ENCODE data around the gene GJB3.

DNA sequence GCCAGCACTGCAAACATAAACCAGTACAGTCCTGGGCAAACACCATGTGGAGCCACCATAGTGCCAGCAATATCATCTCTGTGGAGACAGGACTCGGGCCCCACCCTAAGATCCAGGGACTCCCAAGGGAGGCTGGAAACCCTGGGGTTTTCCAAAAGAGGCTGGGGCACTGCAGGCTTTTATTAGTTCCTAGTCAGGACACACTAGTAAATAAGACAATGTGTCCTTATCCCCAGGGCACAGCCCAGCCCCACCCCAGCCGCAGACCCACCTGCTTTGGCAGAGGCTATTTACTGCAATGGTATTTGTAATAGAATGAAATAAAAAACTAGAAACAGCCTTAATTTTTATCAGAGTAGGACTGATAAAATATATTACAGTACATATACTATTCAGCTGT lies 486 bp upstream of the GJB3 start:
- TF ChIP-seq ZNF558 (CRISPR knock-in tag; IDR thresholded peaks at IDR 0.05; ENCODE audit: borderline replicate concordance) (no peak), TBP (CRISPR knock-in tag; IDR thresholded peaks at IDR 0.05) (no peak), CHD4 (IDR thresholded peaks at IDR 0.05; ENCODE audit: borderline replicate concordance, low read length) (no peak), ZNF549 (CRISPR knock-in tag; IDR thresholded peaks at IDR 0.05) (no peak), MXI1 (IDR thresholded peaks at IDR 0.05; ENCODE audit: borderline replicate concordance, low read depth, low read length) (no peak), RNF2 (conservative IDR thresholded peaks at IDR 0.05; ENCODE audit: low read depth) (no peak), EZH2 (conservative IDR thresholded peaks at IDR 0.05; ENCODE audit: low read depth, low read length) (no peak), HDAC2 (CRISPR knock-in tag; IDR thresholded peaks at IDR 0.05) (no peak), PRPF4 (IDR thresholded peaks at IDR 0.05; ENCODE audit: low read depth, low read length, poor library complexity, severe bottlenecking) (no peak), EP300 (IDR thresholded peaks at IDR 0.05; ENCODE audit: low read depth in 2 of 2, low read length in 2 of 2) (no peak), EP300 (CRISPR knock-in tag; IDR thresholded peaks at IDR 0.05; ENCODE audit: borderline replicate concordance) (no peak)
- TF ChIP-seq, protein P1, sequence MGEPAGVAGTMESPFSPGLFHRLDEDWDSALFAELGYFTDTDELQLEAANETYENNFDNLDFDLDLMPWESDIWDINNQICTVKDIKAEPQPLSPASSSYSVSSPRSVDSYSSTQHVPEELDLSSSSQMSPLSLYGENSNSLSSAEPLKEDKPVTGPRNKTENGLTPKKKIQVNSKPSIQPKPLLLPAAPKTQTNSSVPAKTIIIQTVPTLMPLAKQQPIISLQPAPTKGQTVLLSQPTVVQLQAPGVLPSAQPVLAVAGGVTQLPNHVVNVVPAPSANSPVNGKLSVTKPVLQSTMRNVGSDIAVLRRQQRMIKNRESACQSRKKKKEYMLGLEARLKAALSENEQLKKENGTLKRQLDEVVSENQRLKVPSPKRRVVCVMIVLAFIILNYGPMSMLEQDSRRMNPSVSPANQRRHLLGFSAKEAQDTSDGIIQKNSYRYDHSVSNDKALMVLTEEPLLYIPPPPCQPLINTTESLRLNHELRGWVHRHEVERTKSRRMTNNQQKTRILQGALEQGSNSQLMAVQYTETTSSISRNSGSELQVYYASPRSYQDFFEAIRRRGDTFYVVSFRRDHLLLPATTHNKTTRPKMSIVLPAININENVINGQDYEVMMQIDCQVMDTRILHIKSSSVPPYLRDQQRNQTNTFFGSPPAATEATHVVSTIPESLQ (CRISPR knock-in tag; conservative IDR thresholded peaks at IDR 0.05): no peak
- TF ChIP-seq, protein P2, sequence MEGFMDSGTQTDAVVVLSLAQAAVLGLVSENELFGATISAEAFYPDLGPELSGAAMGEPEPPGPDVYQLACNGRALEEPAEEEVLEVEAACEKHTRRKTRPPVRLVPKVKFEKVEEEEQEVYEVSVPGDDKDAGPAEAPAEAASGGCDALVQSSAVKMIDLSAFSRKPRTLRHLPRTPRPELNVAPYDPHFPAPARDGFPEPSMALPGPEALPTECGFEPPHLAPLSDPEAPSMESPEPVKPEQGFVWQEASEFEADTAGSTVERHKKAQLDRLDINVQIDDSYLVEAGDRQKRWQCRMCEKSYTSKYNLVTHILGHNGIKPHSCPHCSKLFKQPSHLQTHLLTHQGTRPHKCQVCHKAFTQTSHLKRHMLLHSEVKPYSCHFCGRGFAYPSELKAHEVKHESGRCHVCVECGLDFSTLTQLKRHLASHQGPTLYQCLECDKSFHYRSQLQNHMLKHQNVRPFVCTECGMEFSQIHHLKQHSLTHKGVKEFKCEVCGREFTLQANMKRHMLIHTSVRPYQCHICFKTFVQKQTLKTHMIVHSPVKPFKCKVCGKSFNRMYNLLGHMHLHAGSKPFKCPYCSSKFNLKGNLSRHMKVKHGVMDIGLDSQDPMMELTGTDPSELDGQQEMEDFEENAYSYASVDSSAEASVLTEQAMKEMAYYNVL (CRISPR knock-in tag; IDR thresholded peaks at IDR 0.05; ENCODE audit: borderline replicate concordance): no peak
- TF ChIP-seq, protein P3, sequence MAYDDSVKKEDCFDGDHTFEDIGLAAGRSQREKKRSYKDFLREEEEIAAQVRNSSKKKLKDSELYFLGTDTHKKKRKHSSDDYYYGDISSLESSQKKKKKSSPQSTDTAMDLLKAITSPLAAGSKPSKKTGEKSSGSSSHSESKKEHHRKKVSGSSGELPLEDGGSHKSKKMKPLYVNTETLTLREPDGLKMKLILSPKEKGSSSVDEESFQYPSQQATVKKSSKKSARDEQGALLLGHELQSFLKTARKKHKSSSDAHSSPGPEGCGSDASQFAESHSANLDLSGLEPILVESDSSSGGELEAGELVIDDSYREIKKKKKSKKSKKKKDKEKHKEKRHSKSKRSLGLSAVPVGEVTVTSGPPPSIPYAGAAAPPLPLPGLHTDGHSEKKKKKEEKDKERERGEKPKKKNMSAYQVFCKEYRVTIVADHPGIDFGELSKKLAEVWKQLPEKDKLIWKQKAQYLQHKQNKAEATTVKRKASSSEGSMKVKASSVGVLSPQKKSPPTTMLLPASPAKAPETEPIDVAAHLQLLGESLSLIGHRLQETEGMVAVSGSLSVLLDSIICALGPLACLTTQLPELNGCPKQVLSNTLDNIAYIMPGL (CRISPR knock-in tag; IDR thresholded peaks at IDR 0.05; ENCODE audit: borderline replicate concordance in 1 of 2, low read depth in 1 of 2): no peak
- TF ChIP-seq, protein P4, sequence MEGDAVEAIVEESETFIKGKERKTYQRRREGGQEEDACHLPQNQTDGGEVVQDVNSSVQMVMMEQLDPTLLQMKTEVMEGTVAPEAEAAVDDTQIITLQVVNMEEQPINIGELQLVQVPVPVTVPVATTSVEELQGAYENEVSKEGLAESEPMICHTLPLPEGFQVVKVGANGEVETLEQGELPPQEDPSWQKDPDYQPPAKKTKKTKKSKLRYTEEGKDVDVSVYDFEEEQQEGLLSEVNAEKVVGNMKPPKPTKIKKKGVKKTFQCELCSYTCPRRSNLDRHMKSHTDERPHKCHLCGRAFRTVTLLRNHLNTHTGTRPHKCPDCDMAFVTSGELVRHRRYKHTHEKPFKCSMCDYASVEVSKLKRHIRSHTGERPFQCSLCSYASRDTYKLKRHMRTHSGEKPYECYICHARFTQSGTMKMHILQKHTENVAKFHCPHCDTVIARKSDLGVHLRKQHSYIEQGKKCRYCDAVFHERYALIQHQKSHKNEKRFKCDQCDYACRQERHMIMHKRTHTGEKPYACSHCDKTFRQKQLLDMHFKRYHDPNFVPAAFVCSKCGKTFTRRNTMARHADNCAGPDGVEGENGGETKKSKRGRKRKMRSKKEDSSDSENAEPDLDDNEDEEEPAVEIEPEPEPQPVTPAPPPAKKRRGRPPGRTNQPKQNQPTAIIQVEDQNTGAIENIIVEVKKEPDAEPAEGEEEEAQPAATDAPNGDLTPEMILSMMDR (CRISPR knock-in tag; IDR thresholded peaks at IDR 0.05): no peak
